ENCODE data around the gene UCK2. TPM values are rescaled to one million over a fixed set of nuclear protein-coding genes. Genes with fewer than 3 reads are reported as not detected.

The UCK2 gene
- total and polyA plus RNA-seq, 2 experiments from 2014 or later: 101 to 149 TPM

DNA sequence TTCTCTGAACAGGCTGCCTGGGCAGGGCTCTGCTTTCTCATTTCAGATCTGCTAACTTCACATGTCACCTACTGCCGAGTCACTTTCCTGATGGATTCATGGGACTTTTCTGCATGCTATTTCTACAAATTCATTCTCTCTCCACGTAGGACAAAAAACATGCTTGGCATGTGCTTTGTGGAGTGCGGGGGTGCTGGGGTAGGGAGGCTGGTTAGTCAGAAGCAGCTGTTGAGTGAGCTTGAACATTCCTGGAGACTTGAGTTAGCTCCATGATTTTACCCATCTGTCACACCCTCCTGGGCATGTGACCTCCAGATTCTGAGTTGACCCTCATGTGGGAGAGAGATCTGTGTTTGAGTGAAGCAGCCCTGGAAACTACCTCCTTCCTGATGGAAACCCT, 71.4 kb downstream of the UCK2 start:
- Histone ChIP-seq H2AFZ (no peak overlapping the region), H3K27me3 (ENCODE audit: insufficient read depth) (no peaks in the 10 kb centered on the region), H3K4me1 (ENCODE audit: insufficient read depth) (no peaks in the 10 kb centered on the region), H3F3A (replicated peaks; ENCODE audit: low read depth) (no peaks in the 10 kb centered on the region), H3K4me3 (no peak overlapping the region), H3K36me3 (ENCODE audit: insufficient read depth) (peaks cover 27% of the 10 kb centered on the region; the same call in 1 of the 2 replicates), H4K20me1 (replicated peaks; ENCODE audit: insufficient read depth) (peaks cover 35% of the 10 kb centered on the region), H3K4me2 (no peak overlapping the region), H3K27ac (ENCODE audit: low read depth) (0 out of 2 replicates have a peak overlapping the region, but pooled peaks have one; percentile 63), H3K79me2 (replicated peaks; ENCODE audit: insufficient read depth) (peaks cover 77% of the 10 kb centered on the region), H3K9me2 (ENCODE audit: insufficient read depth) (no peaks in the 10 kb centered on the region)
- Mint-ChIP-seq H3K27me3 (ENCODE audit: insufficient read depth, low read depth, poor library complexity) (peaks cover 9% of the 10 kb centered on the region), H3K27ac (peak overlapping the region; percentile 66; the same call in 1 of the 2 replicates), H3K4me1 (peaks cover 12% of the 10 kb centered on the region; the same call in 1 of the 3 replicates), H3K36me3 (ENCODE audit: low read depth) (peaks cover 77% of the 10 kb centered on the region), H3K4me3 (no peak overlapping the region), H3K9me3 (no peaks in the 10 kb centered on the region)
- no peak for ATAC-seq
- no peak for DNase-seq (ENCODE audit: low spot score)
- TF ChIP-seq, protein P1, sequence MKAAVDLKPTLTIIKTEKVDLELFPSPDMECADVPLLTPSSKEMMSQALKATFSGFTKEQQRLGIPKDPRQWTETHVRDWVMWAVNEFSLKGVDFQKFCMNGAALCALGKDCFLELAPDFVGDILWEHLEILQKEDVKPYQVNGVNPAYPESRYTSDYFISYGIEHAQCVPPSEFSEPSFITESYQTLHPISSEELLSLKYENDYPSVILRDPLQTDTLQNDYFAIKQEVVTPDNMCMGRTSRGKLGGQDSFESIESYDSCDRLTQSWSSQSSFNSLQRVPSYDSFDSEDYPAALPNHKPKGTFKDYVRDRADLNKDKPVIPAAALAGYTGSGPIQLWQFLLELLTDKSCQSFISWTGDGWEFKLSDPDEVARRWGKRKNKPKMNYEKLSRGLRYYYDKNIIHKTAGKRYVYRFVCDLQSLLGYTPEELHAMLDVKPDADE (IDR thresholded peaks at IDR 0.05): no peak
- TF ChIP-seq, protein P2, sequence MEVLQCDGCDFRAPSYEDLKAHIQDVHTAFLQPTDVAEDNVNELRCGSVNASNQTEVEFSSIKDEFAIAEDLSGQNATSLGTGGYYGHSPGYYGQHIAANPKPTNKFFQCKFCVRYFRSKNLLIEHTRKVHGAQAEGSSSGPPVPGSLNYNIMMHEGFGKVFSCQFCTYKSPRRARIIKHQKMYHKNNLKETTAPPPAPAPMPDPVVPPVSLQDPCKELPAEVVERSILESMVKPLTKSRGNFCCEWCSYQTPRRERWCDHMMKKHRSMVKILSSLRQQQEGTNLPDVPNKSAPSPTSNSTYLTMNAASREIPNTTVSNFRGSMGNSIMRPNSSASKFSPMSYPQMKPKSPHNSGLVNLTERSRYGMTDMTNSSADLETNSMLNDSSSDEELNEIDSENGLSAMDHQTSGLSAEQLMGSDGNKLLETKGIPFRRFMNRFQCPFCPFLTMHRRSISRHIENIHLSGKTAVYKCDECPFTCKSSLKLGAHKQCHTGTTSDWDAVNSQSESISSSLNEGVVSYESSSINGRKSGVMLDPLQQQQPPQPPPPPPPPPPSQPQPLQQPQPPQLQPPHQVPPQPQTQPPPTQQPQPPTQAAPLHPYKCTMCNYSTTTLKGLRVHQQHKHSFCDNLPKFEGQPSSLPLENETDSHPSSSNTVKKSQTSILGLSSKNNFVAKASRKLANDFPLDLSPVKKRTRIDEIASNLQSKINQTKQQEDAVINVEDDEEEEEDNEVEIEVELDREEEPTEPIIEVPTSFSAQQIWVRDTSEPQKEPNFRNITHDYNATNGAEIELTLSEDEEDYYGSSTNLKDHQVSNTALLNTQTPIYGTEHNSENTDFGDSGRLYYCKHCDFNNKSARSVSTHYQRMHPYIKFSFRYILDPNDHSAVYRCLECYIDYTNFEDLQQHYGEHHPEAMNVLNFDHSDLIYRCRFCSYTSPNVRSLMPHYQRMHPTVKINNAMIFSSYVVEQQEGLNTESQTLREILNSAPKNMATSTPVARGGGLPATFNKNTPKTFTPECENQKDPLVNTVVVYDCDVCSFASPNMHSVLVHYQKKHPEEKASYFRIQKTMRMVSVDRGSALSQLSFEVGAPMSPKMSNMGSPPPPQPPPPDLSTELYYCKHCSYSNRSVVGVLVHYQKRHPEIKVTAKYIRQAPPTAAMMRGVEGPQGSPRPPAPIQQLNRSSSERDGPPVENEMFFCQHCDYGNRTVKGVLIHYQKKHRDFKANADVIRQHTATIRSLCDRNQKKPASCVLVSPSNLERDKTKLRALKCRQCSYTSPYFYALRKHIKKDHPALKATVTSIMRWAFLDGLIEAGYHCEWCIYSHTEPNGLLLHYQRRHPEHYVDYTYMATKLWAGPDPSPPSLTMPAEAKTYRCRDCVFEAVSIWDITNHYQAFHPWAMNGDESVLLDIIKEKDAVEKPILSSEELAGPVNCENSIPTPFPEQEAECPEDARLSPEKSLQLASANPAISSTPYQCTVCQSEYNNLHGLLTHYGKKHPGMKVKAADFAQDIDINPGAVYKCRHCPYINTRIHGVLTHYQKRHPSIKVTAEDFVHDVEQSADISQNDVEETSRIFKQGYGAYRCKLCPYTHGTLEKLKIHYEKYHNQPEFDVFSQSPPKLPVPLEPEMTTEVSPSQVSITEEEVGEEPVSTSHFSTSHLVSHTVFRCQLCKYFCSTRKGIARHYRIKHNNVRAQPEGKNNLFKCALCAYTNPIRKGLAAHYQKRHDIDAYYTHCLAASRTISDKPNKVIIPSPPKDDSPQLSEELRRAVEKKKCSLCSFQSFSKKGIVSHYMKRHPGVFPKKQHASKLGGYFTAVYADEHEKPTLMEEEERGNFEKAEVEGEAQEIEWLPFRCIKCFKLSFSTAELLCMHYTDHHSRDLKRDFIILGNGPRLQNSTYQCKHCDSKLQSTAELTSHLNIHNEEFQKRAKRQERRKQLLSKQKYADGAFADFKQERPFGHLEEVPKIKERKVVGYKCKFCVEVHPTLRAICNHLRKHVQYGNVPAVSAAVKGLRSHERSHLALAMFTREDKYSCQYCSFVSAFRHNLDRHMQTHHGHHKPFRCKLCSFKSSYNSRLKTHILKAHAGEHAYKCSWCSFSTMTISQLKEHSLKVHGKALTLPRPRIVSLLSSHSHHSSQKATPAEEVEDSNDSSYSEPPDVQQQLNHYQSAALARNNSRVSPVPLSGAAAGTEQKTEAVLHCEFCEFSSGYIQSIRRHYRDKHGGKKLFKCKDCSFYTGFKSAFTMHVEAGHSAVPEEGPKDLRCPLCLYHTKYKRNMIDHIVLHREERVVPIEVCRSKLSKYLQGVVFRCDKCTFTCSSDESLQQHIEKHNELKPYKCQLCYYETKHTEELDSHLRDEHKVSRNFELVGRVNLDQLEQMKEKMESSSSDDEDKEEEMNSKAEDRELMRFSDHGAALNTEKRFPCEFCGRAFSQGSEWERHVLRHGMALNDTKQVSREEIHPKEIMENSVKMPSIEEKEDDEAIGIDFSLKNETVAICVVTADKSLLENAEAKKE (CRISPR knock-in tag; IDR thresholded peaks at IDR 0.05): no peak
- TF ChIP-seq, protein P3, sequence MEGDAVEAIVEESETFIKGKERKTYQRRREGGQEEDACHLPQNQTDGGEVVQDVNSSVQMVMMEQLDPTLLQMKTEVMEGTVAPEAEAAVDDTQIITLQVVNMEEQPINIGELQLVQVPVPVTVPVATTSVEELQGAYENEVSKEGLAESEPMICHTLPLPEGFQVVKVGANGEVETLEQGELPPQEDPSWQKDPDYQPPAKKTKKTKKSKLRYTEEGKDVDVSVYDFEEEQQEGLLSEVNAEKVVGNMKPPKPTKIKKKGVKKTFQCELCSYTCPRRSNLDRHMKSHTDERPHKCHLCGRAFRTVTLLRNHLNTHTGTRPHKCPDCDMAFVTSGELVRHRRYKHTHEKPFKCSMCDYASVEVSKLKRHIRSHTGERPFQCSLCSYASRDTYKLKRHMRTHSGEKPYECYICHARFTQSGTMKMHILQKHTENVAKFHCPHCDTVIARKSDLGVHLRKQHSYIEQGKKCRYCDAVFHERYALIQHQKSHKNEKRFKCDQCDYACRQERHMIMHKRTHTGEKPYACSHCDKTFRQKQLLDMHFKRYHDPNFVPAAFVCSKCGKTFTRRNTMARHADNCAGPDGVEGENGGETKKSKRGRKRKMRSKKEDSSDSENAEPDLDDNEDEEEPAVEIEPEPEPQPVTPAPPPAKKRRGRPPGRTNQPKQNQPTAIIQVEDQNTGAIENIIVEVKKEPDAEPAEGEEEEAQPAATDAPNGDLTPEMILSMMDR (conservative IDR thresholded peaks at IDR 0.05; ENCODE audit: low read depth in 2 of 2): no peak
- TF ChIP-seq NANOG (IDR thresholded peaks at IDR 0.05; ENCODE audit: borderline replicate concordance) (no peak), ZNF114 (CRISPR knock-in tag; IDR thresholded peaks at IDR 0.05) (no peak), STAT1 (IDR thresholded peaks at IDR 0.05; ENCODE audit: unreplicated experiment) (no peak), CREB1 (CRISPR knock-in tag; IDR thresholded peaks at IDR 0.05; ENCODE audit: low read depth) (no peak), EZH2phosphoT487 (IDR thresholded peaks at IDR 0.05; ENCODE audit: unreplicated experiment) (no peak), POLR2AphosphoS5 (IDR thresholded peaks at IDR 0.05; ENCODE audit: low read depth) (no peak), ZNF331 (CRISPR knock-in tag; IDR thresholded peaks at IDR 0.05; ENCODE audit: low read depth) (no peak)
